PC-3 (cell line): Measurements from ENCODE around the gene PAPPA.

Experiments used
- CTCF ChIP-seq: fragments of 300-600 bp; sonication (generic); conservative IDR thresholded peaks from 2 replicates; pipeline ENCODE4 v1.5.1; 2017; ENCODE audit warnings: antibody characterized with exemption, low read depth, mild to moderate bottlenecking, low read length
- EZH2 ChIP-seq: fragments of 300-600 bp; sonication (generic); IDR thresholded peaks from one replicate; pipeline ENCODE4 v1.6.1; 2017; ENCODE audit warnings: antibody characterized with exemption, mild to moderate bottlenecking, low read length; ENCODE audit not compliant: unreplicated experiment
- EZH2phosphoT487 ChIP-seq: fragments of 300-600 bp; sonication (generic); IDR thresholded peaks from 2 replicates; pipeline ENCODE4 v1.6.1; 2018; ENCODE audit warnings: mild to moderate bottlenecking, antibody characterized with exemption, low read length, borderline replicate concordance

DNA sequence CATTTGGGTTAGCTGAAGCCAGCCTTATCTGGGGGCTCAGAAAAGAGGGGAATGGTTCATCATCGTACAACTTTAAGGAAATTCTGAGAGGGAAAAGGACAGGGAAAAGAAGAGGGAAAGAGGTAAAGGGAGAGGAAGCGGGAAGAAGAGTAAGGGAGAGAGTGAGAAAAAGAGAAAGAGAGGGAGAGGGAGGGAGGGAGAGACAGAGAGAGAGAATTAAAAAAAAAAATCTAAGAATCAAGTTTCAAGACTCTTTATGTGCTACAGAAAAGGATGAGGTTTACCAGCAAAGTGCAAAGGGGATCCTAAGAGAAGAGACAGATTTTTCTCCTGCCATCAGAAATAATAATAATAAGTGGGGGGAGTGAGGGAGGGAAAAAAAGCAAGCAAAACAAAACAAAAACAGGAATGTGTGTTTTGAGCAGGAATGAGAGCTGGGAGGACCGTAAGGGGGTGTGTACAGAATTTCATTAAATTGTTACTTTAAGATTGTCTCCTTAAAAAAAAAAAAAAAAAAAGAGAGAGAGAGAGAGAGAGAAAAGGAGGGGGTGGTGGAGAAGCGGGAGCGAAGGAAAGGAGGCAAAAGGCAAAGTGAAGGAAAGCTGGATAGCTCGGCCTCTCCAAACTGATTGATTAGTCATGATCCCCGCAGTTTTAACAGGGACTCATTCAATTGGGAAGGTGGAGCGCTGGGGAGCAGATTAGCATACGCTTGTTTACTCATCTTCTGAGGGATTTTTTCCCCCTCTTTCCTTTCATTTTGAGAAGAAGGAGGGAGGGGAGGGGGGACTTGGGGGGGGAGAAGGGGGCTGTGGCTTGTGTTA is 438 bp upstream of the PAPPA start:
- no peak for TF ChIP-seq CTCF
- no peak for TF ChIP-seq EZH2
- no peak for TF ChIP-seq EZH2phosphoT487
